B cell (primary cell): Measurements from ENCODE around the gene RAPGEF6. TPM values are rescaled to one million over a fixed set of nuclear protein-coding genes. Genes with fewer than 3 reads are reported as not detected.

ENCODE experiments used
- ATAC-seq: fragments of 200-7000 bp; cut with Tn5 transposase; one replicate; pipeline ENCODE4 v1.10.0; 2021; ENCODE audit warnings: low read depth, mild to moderate bottlenecking, moderate number of reproducible peaks, moderate library complexity
- CTCF ChIA-PET: fragments of 350-600 bp; sonication (Branson Sonifier 250); formaldehyde crosslinking; loops from one replicate; lab custom pipeline; 2021; ENCODE audit warnings: antibody characterized with exemption, inconsistent platforms; lab: Charles Lee
- POLR2A ChIA-PET: fragments of 350-600 bp; sonication (Branson Sonifier 250); formaldehyde crosslinking; loops from one replicate; lab custom pipeline; 2021; ENCODE audit warnings: antibody characterized with exemption; lab: Charles Lee
- DNase-seq: peaks from one replicate; pipeline ENCODE4 v3.0.0; 2013
- H2AFZ ChIP-seq: 2 replicates; pipeline ENCODE4 v1.6.1; 2012; ENCODE audit warnings: mild to moderate bottlenecking, low read depth, low read length; ENCODE audit not compliant: insufficient read depth, poor library complexity, severe bottlenecking
- H3K27ac ChIP-seq, 2 donors: 1 replicate in 1 of 2; 2 replicates in 1 of 2; pipeline ENCODE4 v1.5.1; 2012 to 2013; ENCODE audit warnings: low read length in 2 of 2, mild to moderate bottlenecking in 2 of 2, moderate library complexity in 1 of 2
- H3K27me3 ChIP-seq, 4 experiments: fragments of 200-600 bp in 1 of 4; sonication (generic) in 1 of 4; replicated peaks in 1 of 4; 1 replicate in 2 of 4; 2 replicates in 2 of 4; pipeline versions ENCODE4 v1.6.1 to v1.7.0; 2013 to 2016; ENCODE audit warnings: low read length in 3 of 4, mild to moderate bottlenecking in 2 of 4, mixed read lengths in 1 of 4, moderate library complexity in 1 of 4; ENCODE audit not compliant: insufficient read depth in 4 of 4, control insufficient read depth in 3 of 4; ENCODE audit errors: control extremely low read depth in 1 of 4
- H3K36me3 ChIP-seq, 2 experiments: replicated peaks in 1 of 2; 1 replicate in 1 of 2; 2 replicates in 1 of 2; pipeline versions ENCODE4 v1.6.1 to v1.7.1; 2013; ENCODE audit warnings: low read length in 1 of 2; ENCODE audit not compliant: insufficient read depth in 2 of 2, control insufficient read depth in 1 of 2; ENCODE audit errors: control extremely low read depth in 1 of 2, extremely low read depth in 1 of 2
- H3K4me1 ChIP-seq, 2 donors: fragments of 200-600 bp in 1 of 2; sonication (generic) in 1 of 2; 1 replicate in 1 of 2; 2 replicates in 1 of 2; pipeline versions ENCODE4 v1.5.1 to v1.6.1; 2013 to 2017; ENCODE audit warnings: low read length in 2 of 2; ENCODE audit not compliant: control insufficient read depth in 2 of 2, insufficient read depth in 2 of 2
- H3K4me2 ChIP-seq: replicated peaks from 2 replicates; pipeline ENCODE3; 2012; ENCODE audit warnings: mild to moderate bottlenecking, low read depth, low read length; ENCODE audit not compliant: poor library complexity, severe bottlenecking
- H3K4me3 ChIP-seq, 5 experiments: fragments of 200-600 bp in 1 of 5; sonication (generic) in 1 of 5; 1 replicate in 3 of 5; 2 replicates in 2 of 5; pipeline versions ENCODE4 v1.5.1 to v1.7.0; 2011 to 2016; ENCODE audit warnings: low read length in 4 of 5, mild to moderate bottlenecking in 4 of 5, low read depth in 2 of 5, control low read depth in 1 of 5, moderate library complexity in 1 of 5; ENCODE audit not compliant: insufficient read depth in 1 of 5; ENCODE audit errors: control extremely low read depth in 1 of 5, extremely low read depth in 1 of 5
- H3K79me2 ChIP-seq: fragments of 200-600 bp; sonication (generic); one replicate; pipeline ENCODE4 v1.6.0; 2016; ENCODE audit warnings: low read length; ENCODE audit not compliant: control insufficient read depth, insufficient read depth
- H3K9ac ChIP-seq: fragments of 200-600 bp; sonication (generic); 2 replicates; pipeline ENCODE4 v1.6.1; 2017; ENCODE audit warnings: mild to moderate bottlenecking, low read length, moderate library complexity
- H3K9me3 ChIP-seq, 3 donors: one replicate each; pipeline versions ENCODE4 v1.6.1 to v1.7.1; 2013; ENCODE audit warnings: low read length in 2 of 3; ENCODE audit not compliant: control insufficient read depth in 2 of 3, insufficient read depth in 1 of 3; ENCODE audit errors: control extremely low read depth in 1 of 3
- H4K20me1 ChIP-seq: 2 replicates; pipeline ENCODE4 v1.6.0; 2012; ENCODE audit warnings: mild to moderate bottlenecking, low read length; ENCODE audit not compliant: insufficient read depth, control insufficient read depth, poor library complexity, severe bottlenecking
- H3K27ac Mint-ChIP-seq: one replicate; pipeline ENCODE4 v1.8.0; 2021; ENCODE audit warnings: mixed read lengths
- H3K27me3 Mint-ChIP-seq: one replicate; pipeline ENCODE4 v1.8.0; 2021; ENCODE audit warnings: mixed read lengths
- H3K4me1 Mint-ChIP-seq: one replicate; pipeline ENCODE4 v1.8.0; 2021; ENCODE audit warnings: mixed read lengths
- H3K4me3 Mint-ChIP-seq: one replicate; pipeline ENCODE4 v1.8.0; 2021; ENCODE audit warnings: mixed read lengths
- H3K9me3 Mint-ChIP-seq: one replicate; pipeline ENCODE4 v1.8.0; 2022; ENCODE audit warnings: mixed read lengths; ENCODE audit not compliant: insufficient read depth
- EZH2 ChIP-seq: IDR thresholded peaks from 2 replicates; pipeline ENCODE4 v1.6.1; 2012; ENCODE audit warnings: borderline replicate concordance, low read depth, mild to moderate bottlenecking, moderate library complexity, low read length; ENCODE audit not compliant: insufficient read depth, poor library complexity, severe bottlenecking
- WGBS: methylation state at CpG from one replicate; pipeline ENCODE4 v1.1.5; 2013; ENCODE audit warnings: missing lambda C conversion rate; ENCODE audit not compliant: insufficient coverage; 5-methylcytosine and 5-hydroxymethylcytosine counted together
- intact Hi-C: fragments of 100-400 bp; cut with micrococcal nuclease; formaldehyde crosslinking; loops from one replicate; pipeline ENCODE4 v1.10.0; 2022
- polyA plus RNA-seq: library from polyadenylated mRNA; depleted of rRNA; stranded (reverse); fragments of >200 nt; gene quantifications from 2 replicates; pipeline ENCODE4 v1.2.3, GENCODE V29; 2012
- total RNA-seq, 2 donors: library from RNA; stranded (reverse); fragments of 120-200 nt in 1 of 2; gene quantifications; 1 replicate in 1 of 2; 2 replicates in 1 of 2; pipeline versions ENCODE4 v1.2.3 to v1.2.4, GENCODE V29; 2013 to 2022
- TF ChIP-seq, protein P1 (sequence below): fragments of 200-600 bp; IDR thresholded peaks from one replicate; pipeline ENCODE4 v1.8.0; 2022; ENCODE audit warnings: antibody characterized with exemption, mild to moderate bottlenecking

RAPGEF6 gene
- total and polyA plus RNA-seq, 2 donors (not counting 1 experiment from before 2014, with no cell fraction given), result 9.8 to 56.2 TPM

DNA sequence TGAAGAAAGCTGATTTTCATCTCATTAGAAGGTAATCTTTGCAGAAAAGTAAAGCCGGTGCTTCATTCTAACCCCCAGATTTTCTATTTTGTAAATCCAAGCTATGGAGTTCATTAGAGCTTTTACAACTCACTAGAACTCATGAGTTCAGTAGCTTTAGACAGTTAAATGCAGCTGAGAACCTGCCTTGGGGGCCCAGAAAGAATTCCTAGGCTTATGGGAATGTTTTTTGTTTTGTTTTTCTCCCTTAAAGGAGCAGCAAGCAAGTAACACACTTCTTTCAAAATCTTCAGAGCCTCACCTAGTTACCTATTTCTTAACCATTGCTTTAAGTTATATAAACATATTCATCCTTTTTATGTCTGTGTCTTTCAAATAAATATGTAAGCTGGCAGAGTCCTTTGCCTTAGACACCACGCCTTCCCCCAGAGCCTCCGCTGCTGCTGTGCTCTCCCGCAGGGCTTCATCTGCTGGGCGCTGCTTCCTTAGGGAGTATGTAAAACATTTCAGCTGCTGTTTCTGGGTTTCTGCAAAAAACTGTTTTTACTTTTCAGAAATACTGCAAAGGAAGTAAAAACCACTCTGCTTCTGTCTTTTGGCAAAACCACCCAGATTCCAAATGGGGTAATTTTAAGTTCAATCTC is 238.3 kb downstream of the RAPGEF6 start:
- CTCF ChIA-PET, result interaction anchor here (1.9 to 3.8 kb wide), 2 partner anchors 12 to 15 kb away, joined by 4 to 15 read pairs; no protein-coding TSS in a partner anchor
- POLR2A ChIA-PET, result interaction anchor here (1.0 kb wide), 1 partner anchor 14 kb away, joined by 4 read pairs; no protein-coding TSS in a partner anchor
- 90% methylated on average over 2 of the region's 5 CpGs for WGBS
- Histone ChIP-seq H3K27me3 (no peaks in the 10 kb centered on the region), H3K4me1 (peaks cover 21 to 22% of the 10 kb centered on the region in 2 donors), H3K4me3 (no peak overlapping the region), H3K9me3 (peaks cover 0 to 12% (median under 1%) of the 10 kb centered on the region in 3 donors), H3K36me3 (peaks cover 0 to 70% of the 10 kb centered on the region in 2 experiments), H3K27ac (peak overlapping the region in 1 of 2 donors; percentile 89), H3K4me2 (no peak overlapping the region), H2AFZ (no peak overlapping the region), H3K9ac (no peak overlapping the region), H4K20me1 (no peaks in the 10 kb centered on the region), H3K79me2 (peaks cover 19% of the 10 kb centered on the region)
- no peak for ATAC-seq
- no peak overlapping the region for H3K4me3 Mint-ChIP-seq
- TF ChIP-seq, protein P1, sequence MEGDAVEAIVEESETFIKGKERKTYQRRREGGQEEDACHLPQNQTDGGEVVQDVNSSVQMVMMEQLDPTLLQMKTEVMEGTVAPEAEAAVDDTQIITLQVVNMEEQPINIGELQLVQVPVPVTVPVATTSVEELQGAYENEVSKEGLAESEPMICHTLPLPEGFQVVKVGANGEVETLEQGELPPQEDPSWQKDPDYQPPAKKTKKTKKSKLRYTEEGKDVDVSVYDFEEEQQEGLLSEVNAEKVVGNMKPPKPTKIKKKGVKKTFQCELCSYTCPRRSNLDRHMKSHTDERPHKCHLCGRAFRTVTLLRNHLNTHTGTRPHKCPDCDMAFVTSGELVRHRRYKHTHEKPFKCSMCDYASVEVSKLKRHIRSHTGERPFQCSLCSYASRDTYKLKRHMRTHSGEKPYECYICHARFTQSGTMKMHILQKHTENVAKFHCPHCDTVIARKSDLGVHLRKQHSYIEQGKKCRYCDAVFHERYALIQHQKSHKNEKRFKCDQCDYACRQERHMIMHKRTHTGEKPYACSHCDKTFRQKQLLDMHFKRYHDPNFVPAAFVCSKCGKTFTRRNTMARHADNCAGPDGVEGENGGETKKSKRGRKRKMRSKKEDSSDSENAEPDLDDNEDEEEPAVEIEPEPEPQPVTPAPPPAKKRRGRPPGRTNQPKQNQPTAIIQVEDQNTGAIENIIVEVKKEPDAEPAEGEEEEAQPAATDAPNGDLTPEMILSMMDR, result no peak
- TF ChIP-seq EZH2, result no peak
- intact Hi-C loops, result no loop called here
- peaks cover 56% of the 10 kb centered on the region for H3K4me1 Mint-ChIP-seq
- H3K27ac Mint-ChIP-seq, result peak overlapping the region; percentile 83
- no peaks in the 10 kb centered on the region for H3K27me3 Mint-ChIP-seq
- DNase-seq, result no peak
- H3K9me3 Mint-ChIP-seq, result no peaks in the 10 kb centered on the region

DNA sequence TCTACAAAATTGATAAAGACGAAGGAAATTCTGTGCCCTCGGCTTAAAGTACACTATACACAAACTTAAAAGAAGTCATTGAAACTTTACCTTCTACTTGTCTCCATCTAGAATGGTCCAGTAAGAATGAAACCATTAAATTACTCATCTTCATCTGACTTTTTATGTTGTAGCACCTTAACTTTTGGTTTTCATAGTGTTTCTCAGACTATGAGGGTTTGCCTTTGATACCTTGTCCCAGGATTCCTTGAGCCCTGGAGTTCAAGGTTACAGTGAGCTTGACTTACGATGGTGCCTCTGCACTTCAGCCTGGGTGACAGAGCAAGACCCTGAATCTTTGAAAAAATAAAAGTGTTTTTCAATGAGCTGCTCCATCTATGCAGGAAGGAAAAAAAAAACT is 239.0 kb downstream of the RAPGEF6 start:
- Histone ChIP-seq H3K4me3 (no peak overlapping the region), H2AFZ (no peak overlapping the region), H3K9me3 (peaks cover 0 to 5% (median 0%) of the 10 kb centered on the region in 3 donors), H3K4me1 (peaks cover 21 to 22% of the 10 kb centered on the region in 2 donors), H3K79me2 (peaks cover 19% of the 10 kb centered on the region), H3K27ac (peak overlapping the region in 1 of 2 donors; percentile 89), H4K20me1 (no peaks in the 10 kb centered on the region), H3K27me3 (no peaks in the 10 kb centered on the region), H3K9ac (no peak overlapping the region), H3K4me2 (no peak overlapping the region), H3K36me3 (peaks cover 0 to 74% of the 10 kb centered on the region in 2 experiments)
- Mint-ChIP-seq H3K9me3 (no peaks in the 10 kb centered on the region), H3K4me1 (peaks cover 57% of the 10 kb centered on the region), H3K4me3 (no peak overlapping the region), H3K27me3 (no peaks in the 10 kb centered on the region), H3K27ac (peak overlapping the region; percentile 83)
- intact Hi-C loops, result no loop called here
- ChIA-PET POLR2A (no interaction called here), CTCF (interaction anchor here (1.9 to 3.8 kb wide), 2 partner anchors 12 to 14 kb away, joined by 4 to 15 read pairs; no protein-coding TSS in a partner anchor)
- ATAC-seq (no peak), DNase-seq (no peak)
- TF ChIP-seq, protein P1, result no peak
- TF ChIP-seq EZH2, result no peak
- WGBS, result 80% methylated on average over 1 of the region's 3 CpGs
